A549 (cell line): Measurements from ENCODE around the gene LST1. TPM values are rescaled to one million over a fixed set of nuclear protein-coding genes. Genes with fewer than 3 reads are reported as not detected.

ENCODE experiments used
- ATAC-seq, 2 experiments: fragments of 200-7000 bp in 1 of 2; fragments of >200 bp in 1 of 2; cut with Nextera tagmentation in 1 of 2; cut with Tn5 transposase in 1 of 2; 3 replicates each; pipeline versions ENCODE4 v1.8.0 to v1.9.1; 2018 to 2020; ENCODE audit warnings: mild to moderate bottlenecking in 1 of 2, moderate library complexity in 1 of 2
- CTCF ChIA-PET: fragments of 300-600 bp; sonication (Branson Sonifier 250); formaldehyde crosslinking; extraction: SDS; loops from one replicate; lab custom pipeline; 2021; ENCODE audit warnings: antibody characterized with exemption, inconsistent platforms; lab: Yijun Ruan, JAX
- POLR2A ChIA-PET: fragments of 350-600 bp; formaldehyde crosslinking; extraction: SDS; loops from one replicate; lab custom pipeline; 2021; ENCODE audit warnings: antibody characterized with exemption, inconsistent platforms; lab: Yijun Ruan, JAX
- DNase-seq, 2 experiments: peaks; one replicate each; pipeline versions ENCODE4 v3.0.0 to v3.0.0-alpha.2; 2011 to 2016; ENCODE audit warnings: low read depth in 1 of 2, low spot score in 1 of 2
- FAIRE-seq: peaks from 2 replicates; lab custom pipeline; 2011; peaks lifted over from hg19 to GRCh38; lab: Jason Lieb, UNC
- H3K27ac ChIP-seq, 2 experiments: fragments of >200 bp; sonication (Bioruptor Twin); formaldehyde crosslinking; 3 replicates each; pipeline ENCODE4 v1.5.1; 2016 to 2017
- H3K4me1 ChIP-seq: fragments of >200 bp; sonication (Bioruptor Twin); formaldehyde crosslinking; 3 replicates; pipeline ENCODE4 v1.6.1; 2016
- H3K4me2 ChIP-seq: fragments of >200 bp; sonication (Bioruptor Twin); formaldehyde crosslinking; 3 replicates; pipeline ENCODE4 v1.6.1; 2016
- H3K4me3 ChIP-seq: fragments of >200 bp; sonication (Bioruptor Twin); formaldehyde crosslinking; 3 replicates; pipeline ENCODE4 v1.5.1; 2016
- H3K9me3 ChIP-seq: fragments of >200 bp; sonication (Bioruptor Twin); formaldehyde crosslinking; 3 replicates; pipeline ENCODE4 v1.6.1; 2016
- CBX8 ChIP-seq: fragments of 200-600 bp; sonication (generic); IDR thresholded peaks from 2 replicates; pipeline ENCODE4 v1.6.1; 2016
- EHF ChIP-seq: fragments of 250-450 bp; sonication (Bioruptor Pico); IDR thresholded peaks from 2 replicates; pipeline ENCODE4 v1.5.0; 2020; ENCODE audit warnings: mild to moderate bottlenecking
- EP300 ChIP-seq, 2 experiments: fragments of >200 bp; sonication (Bioruptor Twin); formaldehyde crosslinking; IDR thresholded peaks; 2 replicates in 1 of 2; 3 replicates in 1 of 2; pipeline ENCODE4 v1.6.1; 2016 to 2017
- ESRRA ChIP-seq: fragments of 150-350 bp; IDR thresholded peaks from 2 replicates; pipeline ENCODE4 v1.6.1; 2014; ENCODE audit warnings: mild to moderate bottlenecking, low read length, borderline replicate concordance
- FOSB ChIP-seq: fragments of 250-450 bp; sonication (Bioruptor Pico); IDR thresholded peaks from 2 replicates; pipeline ENCODE4 v1.5.0; 2020; ENCODE audit warnings: mild to moderate bottlenecking, moderate library complexity
- FOSL2 ChIP-seq, 2 experiments: fragments of 450-650 bp in 1 of 2; fragments of >200 bp in 1 of 2; sonication (Bioruptor Twin) in 1 of 2; formaldehyde crosslinking; IDR thresholded peaks; 2 replicates each; pipeline versions ENCODE4 v1.5.0 to v1.6.1; 2016 to 2020; ENCODE audit warnings: mild to moderate bottlenecking in 1 of 2, moderate library complexity in 1 of 2
- FOXS1 ChIP-seq: fragments of 250-450 bp; sonication (Bioruptor Pico); IDR thresholded peaks from 2 replicates; pipeline ENCODE4 v1.5.0; 2020; ENCODE audit warnings: mild to moderate bottlenecking, moderate library complexity
- HDAC2 ChIP-seq: fragments of 200-600 bp; sonication (generic); IDR thresholded peaks from 2 replicates; pipeline ENCODE4 v1.6.1; 2016
- HEYL ChIP-seq: fragments of 250-450 bp; sonication (Bioruptor Pico); IDR thresholded peaks from 2 replicates; pipeline ENCODE4 v1.8.0; 2021; ENCODE audit warnings: mild to moderate bottlenecking, moderate library complexity
- JUN ChIP-seq, 2 experiments: fragments of >200 bp; sonication (Bioruptor Twin); formaldehyde crosslinking; IDR thresholded peaks; 2 replicates in 1 of 2; 3 replicates in 1 of 2; pipeline ENCODE4 v1.6.1; 2016 to 2017
- MAFK ChIP-seq: fragments of 450-650 bp; IDR thresholded peaks from 2 replicates; pipeline ENCODE4 v1.6.1; 2014; ENCODE audit not compliant: partially characterized antibody
- MAZ ChIP-seq: fragments of 150-350 bp; IDR thresholded peaks from 2 replicates; pipeline ENCODE4 v1.6.1; 2014; ENCODE audit warnings: antibody characterized with exemption, low read depth, low read length, borderline replicate concordance
- NR3C1 ChIP-seq: fragments of >200 bp; sonication (Bioruptor Twin); formaldehyde crosslinking; IDR thresholded peaks from 3 replicates; pipeline ENCODE4 v1.6.1; 2017
- PHF8 ChIP-seq: fragments of 200-600 bp; sonication (generic); IDR thresholded peaks from 2 replicates; pipeline ENCODE4 v1.6.1; 2016; ENCODE audit warnings: low read depth, mild to moderate bottlenecking, antibody characterized with exemption, moderate library complexity, borderline replicate concordance
- RAD21 ChIP-seq, 2 experiments: fragments of >200 bp in 1 of 2; sonication (Bioruptor Twin) in 1 of 2; formaldehyde crosslinking in 1 of 2; IDR thresholded peaks in 1 of 2; conservative IDR thresholded peaks in 1 of 2; 2 replicates in 1 of 2; 3 replicates in 1 of 2; pipeline ENCODE4 v1.6.1; 2012 to 2018; ENCODE audit warnings: inconsistent platforms in 1 of 2
- RNF2 ChIP-seq: fragments of 200-600 bp; sonication (generic); IDR thresholded peaks from 2 replicates; pipeline ENCODE4 v1.6.1; 2016; ENCODE audit warnings: low read depth, mild to moderate bottlenecking, antibody characterized with exemption, moderate library complexity, borderline replicate concordance
- TP53 ChIP-seq: fragments of 250-450 bp; sonication (Bioruptor Pico); IDR thresholded peaks from 2 replicates; pipeline ENCODE4 v1.5.0; 2021; ENCODE audit warnings: mild to moderate bottlenecking, moderate library complexity
- ZC3H11A ChIP-seq: fragments of 450-650 bp; IDR thresholded peaks from 2 replicates; pipeline ENCODE4 v1.6.1; 2014; ENCODE audit warnings: antibody characterized with exemption, mild to moderate bottlenecking
- ZFP36 ChIP-seq: fragments of 450-650 bp; IDR thresholded peaks from 2 replicates; pipeline ENCODE4 v1.6.1; 2014; ENCODE audit warnings: borderline replicate concordance; ENCODE audit not compliant: partially characterized antibody
- ZNF302 ChIP-seq: fragments of 250-450 bp; sonication (Bioruptor Pico); IDR thresholded peaks from 2 replicates; pipeline ENCODE4 v1.9.0; 2021; ENCODE audit warnings: inconsistent platforms, mild to moderate bottlenecking, moderate library complexity
- ZSCAN20 ChIP-seq: fragments of 250-450 bp; sonication (Bioruptor Pico); IDR thresholded peaks from 2 replicates; pipeline ENCODE4 v1.8.0; 2022; ENCODE audit warnings: mild to moderate bottlenecking, moderate library complexity
- WGBS: methylation state at CpG from one replicate; pipeline ENCODE4 v1.1.6; 2017; ENCODE audit errors: missing lambda C conversion rate; 5-methylcytosine and 5-hydroxymethylcytosine counted together
- polyA plus RNA-seq, 4 experiments: library from polyadenylated mRNA; depleted of rRNA in 3 of 4; stranded (reverse); fragments of >200 nt; fragmentation: RNase III in 1 of 4; extraction: RNeasy Plus Mini Kit Qiagen cat#74134 plus additional on column Dnase treatment in 1 of 4; gene quantifications; 2 replicates in 3 of 4; 3 replicates in 1 of 4; pipeline ENCODE4 v1.2.3, GENCODE V29; 2011 to 2017
- TF ChIP-seq, protein P1 (sequence below): fragments of 250-450 bp; sonication (Bioruptor Pico); IDR thresholded peaks from 2 replicates; pipeline ENCODE4 v1.5.0; 2020; ENCODE audit warnings: low read depth, mild to moderate bottlenecking, moderate library complexity

LST1 gene
- polyA plus RNA-seq, 2 of the 4 experiments (the other 2 are of a cell fraction) = 0.19 to 0.26 TPM

DNA sequence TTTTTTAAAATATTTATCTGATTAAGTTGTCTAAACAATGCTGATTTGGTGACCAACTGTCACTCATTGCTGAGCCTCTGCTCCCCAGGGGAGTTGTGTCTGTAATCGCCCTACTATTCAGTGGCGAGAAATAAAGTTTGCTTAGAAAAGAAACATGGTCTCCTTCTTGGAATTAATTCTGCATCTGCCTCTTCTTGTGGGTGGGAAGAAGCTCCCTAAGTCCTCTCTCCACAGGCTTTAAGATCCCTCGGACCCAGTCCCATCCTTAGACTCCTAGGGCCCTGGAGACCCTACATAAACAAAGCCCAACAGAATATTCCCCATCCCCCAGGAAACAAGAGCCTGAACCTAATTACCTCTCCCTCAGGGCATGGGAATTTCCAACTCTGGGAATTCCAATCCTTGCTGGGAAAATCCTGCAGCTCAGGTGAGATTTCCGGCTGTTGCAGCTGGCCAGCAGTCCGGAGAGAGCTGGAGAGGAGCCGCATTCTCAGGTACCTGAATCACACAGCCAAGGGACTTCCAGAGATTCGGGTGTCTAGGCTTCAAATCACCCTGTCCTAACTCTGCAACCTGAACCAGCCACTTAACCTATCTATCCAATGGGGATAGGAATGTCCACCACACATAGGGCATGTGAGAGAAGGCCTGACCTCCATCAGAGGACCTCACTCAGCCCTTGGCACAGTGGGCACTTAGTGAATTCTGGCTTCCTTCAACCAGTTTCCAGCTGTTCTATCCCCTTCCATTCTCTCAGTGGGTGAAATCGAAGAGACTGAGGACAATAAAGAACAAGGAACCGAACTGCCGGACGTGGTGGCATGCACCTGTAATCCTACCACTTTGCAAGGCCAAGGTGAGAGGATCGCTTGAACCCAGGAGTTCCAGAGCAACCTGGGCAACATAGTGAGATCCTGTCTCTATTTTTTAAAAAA lies 7.6 kb upstream of the LST1 start:
- no peak for TF ChIP-seq RNF2
- TF ChIP-seq, protein P1, sequence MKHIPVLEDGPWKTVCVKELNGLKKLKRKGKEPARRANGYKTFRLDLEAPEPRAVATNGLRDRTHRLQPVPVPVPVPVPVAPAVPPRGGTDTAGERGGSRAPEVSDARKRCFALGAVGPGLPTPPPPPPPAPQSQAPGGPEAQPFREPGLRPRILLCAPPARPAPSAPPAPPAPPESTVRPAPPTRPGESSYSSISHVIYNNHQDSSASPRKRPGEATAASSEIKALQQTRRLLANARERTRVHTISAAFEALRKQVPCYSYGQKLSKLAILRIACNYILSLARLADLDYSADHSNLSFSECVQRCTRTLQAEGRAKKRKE (CRISPR knock-in tag) = no peak
- TF ChIP-seq FOSB = no peak
- no peak for TF ChIP-seq ZC3H11A
- no peak for TF ChIP-seq RAD21 (conservative IDR thresholded peaks at IDR 0.05 in 1 of 2, IDR thresholded peaks at IDR 0.05 in 1 of 2)
- TF ChIP-seq FOXS1 = no peak
- TF ChIP-seq ZSCAN20 (CRISPR knock-in tag) = no peak
- no peak for TF ChIP-seq PHF8
- CTCF ChIA-PET = interaction anchor here (3.2 to 18.3 kb wide), 4 partner anchors 9 to 32 kb away, joined by 18 to 338 read pairs (median 43); partner anchors contain the start of genes ATP6V1G2, LTA, NCR3 and NFKBIL1
- H3K4me1 ChIP-seq = peaks cover 6% of the 10 kb centered on the region; the same call in 1 of the 3 replicates
- no peak overlapping the region for H3K4me3 ChIP-seq
- H3K4me2 ChIP-seq = no peak overlapping the region
- no peak overlapping the region for H3K27ac ChIP-seq
- 56% methylated on average over 12 of the region's 12 CpGs for WGBS
- ATAC-seq (no peak), DNase-seq (no peak), FAIRE-seq (no peak)
- H3K9me3 ChIP-seq = no peaks in the 10 kb centered on the region
- POLR2A ChIA-PET = no interaction called here

DNA sequence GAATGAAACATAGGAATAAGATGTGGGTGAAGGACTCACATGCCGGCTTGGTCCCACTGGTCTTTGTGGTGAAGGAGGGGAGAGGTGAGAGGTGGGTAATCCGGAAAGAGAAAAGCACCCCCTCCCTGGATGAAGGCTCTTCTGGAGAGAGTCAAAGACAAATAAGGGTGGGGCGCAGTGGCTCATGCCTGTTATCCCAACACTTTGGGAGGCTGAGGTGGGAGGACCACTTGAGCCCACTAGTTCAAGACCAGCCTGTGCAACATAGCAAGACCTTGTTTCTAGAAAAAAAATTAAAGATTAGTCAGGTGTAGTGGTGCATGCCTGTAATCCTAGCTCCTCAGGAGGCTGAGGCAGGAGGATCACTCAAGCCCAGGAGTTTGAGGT lies 7.0 kb upstream of the LST1 start:
- POLR2A ChIA-PET = interaction anchor here (1.2 kb wide), 1 partner anchor 37 kb away, joined by 3 read pairs; the partner anchor contains the start of gene DDX39B
- WGBS = 89% methylated on average over 3 of the region's 3 CpGs

DNA sequence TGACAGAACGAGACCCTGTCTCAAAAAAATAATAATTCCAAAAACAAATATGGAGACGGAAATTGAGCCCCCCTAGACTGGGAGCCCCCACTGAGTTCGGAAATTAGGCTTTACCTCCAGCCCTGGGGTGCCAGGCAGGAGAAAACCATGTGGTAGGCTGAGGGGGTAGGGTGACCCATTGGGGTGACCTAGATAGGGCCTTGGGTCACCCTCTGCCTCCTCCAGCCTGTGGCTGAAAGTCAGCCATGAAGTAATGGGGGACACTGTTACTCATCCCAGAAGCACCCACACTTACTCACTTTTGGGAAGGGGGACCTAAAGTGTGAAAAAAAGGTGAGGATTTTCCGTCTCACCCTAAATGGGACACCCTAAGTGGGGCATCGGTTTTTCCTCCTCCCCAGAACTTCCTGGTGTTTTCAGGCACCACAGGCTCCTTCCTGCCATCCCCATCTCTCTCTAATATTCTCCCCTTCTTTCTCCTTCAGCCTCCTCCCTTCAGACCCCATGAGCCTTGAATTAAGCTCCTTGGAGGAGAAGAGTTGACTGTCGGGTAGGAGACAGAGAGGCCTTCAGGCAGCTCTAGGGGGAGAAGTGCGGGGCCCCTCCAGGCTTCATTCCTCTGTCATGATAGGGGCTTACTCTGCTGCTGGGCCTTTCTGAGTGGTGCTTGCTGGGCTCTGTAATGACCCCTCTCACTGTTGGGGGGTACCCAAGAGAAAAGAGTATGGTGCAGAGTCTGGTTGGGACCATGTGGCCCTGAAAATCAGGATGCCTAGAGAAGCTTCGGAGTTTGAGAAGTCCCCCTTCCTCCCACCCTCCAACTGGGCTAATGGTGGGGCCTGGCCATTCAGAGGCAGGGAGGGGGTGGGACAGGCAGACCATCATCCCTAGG lies 6.3 kb upstream of the LST1 start:
- TF ChIP-seq PHF8 (no peak), JUN (IDR thresholded peaks at IDR 0.05) (no peak), EP300 (IDR thresholded peaks at IDR 0.05) (no peak)
- ChIA-PET CTCF (interaction anchor here (0.7 to 18.3 kb wide), 13 partner anchors 10 to 199 kb away, joined by 3 to 338 read pairs (median 6); partner anchors contain the start of genes ATP6V1G2, LTA, NCR3 and NFKBIL1), POLR2A (interaction anchor here (1.0 to 1.2 kb wide), 2 partner anchors 37 to 235 kb away, joined by 3 read pairs; partner anchors contain the start of genes DDX39B, HSPA1A and HSPA1L)
- no peak for DNase-seq
- H3K4me2 ChIP-seq = no peak overlapping the region; the same call in 2 of the 3 replicates
- no peak overlapping the region for H3K4me3 ChIP-seq
- H3K4me1 ChIP-seq = peaks cover 6% of the 10 kb centered on the region; the same call in 1 of the 3 replicates
- ATAC-seq = no peak
- no peak for FAIRE-seq
- H3K27ac ChIP-seq = no peak overlapping the region
- no peaks in the 10 kb centered on the region for H3K9me3 ChIP-seq
- 83% methylated on average over 7 of the region's 8 CpGs for WGBS

More for the DNA sequence above, 7.0 kb upstream of the LST1 start:
- no peak for ATAC-seq
- H3K4me1 ChIP-seq = peaks cover 6% of the 10 kb centered on the region; the same call in 1 of the 3 replicates
- no peaks in the 10 kb centered on the region for H3K9me3 ChIP-seq
- CTCF ChIA-PET = interaction anchor here (1.6 to 18.3 kb wide), 4 partner anchors 9 to 30 kb away, joined by 4 to 338 read pairs (median 43); partner anchors contain the start of genes LTA and NCR3
- H3K4me2 ChIP-seq = no peak overlapping the region
- H3K4me3 ChIP-seq = no peak overlapping the region
- FAIRE-seq = no peak
- no peak for DNase-seq
- TF ChIP-seq HEYL (CRISPR knock-in tag) (no peak), NR3C1 (no peak), EHF (CRISPR knock-in tag) (no peak), ESRRA (no peak), HDAC2 (no peak), TP53 (no peak), JUN (IDR thresholded peaks at IDR 0.05) (no peak), CBX8 (no peak), ZNF302 (no peak), MAFK (no peak), FOSL2 (IDR thresholded peaks at IDR 0.05) (no peak), FOSL2 (CRISPR knock-in tag; IDR thresholded peaks at IDR 0.05) (no peak), RAD21 (conservative IDR thresholded peaks at IDR 0.05 in 1 of 2, IDR thresholded peaks at IDR 0.05 in 1 of 2) (no peak), MAZ (no peak), ZFP36 (no peak)
- H3K27ac ChIP-seq = no peak overlapping the region
